Prostate gland (tissue), 2 donors: Measurements from ENCODE around the gene GAS1.

Source experiments
- CTCF ChIP-seq, 4 experiments: fragments of 200-600 bp in 2 of 4; fragments of 450-650 bp in 2 of 4; sonication (generic) in 2 of 4; IDR thresholded peaks; 1 replicate in 3 of 4; 2 replicates in 1 of 4; pipeline ENCODE4 v1.5.1; 2016 to 2019; ENCODE audit warnings: antibody characterized with exemption in 4 of 4, mild to moderate bottlenecking in 2 of 4, moderate library complexity in 2 of 4
- POLR2AphosphoS5 ChIP-seq: sonication (generic); formaldehyde crosslinking; IDR thresholded peaks from one replicate; pipeline ENCODE4 v1.6.1; 2017; ENCODE audit warnings: antibody characterized with exemption

DNA sequence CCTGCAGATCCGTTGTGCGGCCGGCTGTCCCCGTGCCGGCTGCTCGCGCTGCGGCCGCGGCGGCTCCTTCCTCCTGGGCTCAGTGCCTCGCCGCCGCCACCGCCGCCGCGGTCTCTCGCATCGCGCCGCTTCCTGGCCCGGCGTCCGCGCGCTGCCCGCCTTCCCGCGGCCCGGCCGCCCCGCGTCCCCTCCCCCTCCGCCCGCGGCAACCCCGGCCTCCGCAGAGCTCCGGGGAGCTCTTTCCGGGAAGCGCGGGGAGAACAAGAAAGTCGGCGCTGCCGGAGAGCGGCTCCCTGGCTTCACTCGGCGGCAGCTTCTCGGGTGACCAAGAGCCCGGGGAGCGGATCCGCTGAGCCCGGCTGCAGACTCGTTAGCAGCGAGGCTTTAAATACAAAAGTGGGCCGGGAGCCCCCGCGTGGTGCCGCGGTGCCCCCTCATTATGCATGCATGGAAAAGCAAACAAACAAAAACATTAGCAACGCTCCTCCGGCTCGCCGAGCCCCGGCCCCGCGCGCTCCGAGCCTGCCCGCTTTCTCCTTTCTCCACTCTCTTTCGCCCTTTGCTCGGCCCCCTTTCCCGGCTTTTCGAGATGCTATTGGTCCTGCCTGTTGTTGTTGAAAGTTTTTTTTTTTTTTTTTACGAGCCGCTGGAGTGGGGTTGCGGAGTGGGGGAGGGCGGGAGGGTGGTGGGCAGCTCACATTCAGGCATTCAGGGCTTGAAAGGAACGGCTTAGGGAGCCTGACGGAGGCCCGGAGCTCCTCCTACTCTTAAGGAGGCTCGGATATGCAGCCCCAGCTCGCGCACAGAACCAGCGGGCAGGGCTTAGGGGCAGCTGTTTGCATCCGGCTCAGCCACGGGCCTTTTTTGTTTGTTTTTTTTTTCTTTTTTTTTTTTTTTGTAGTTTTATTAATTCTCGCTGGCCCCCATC lies at the start of gene GAS1:
- TF ChIP-seq CTCF (IDR thresholded peaks at IDR 0.05) (peak in 1 of 4 experiments; percentile 18), POLR2AphosphoS5 (peak; percentile 74)
